ENCODE measurements around the gene TBX2. TPM values are rescaled to one million over a fixed set of nuclear protein-coding genes. Genes with fewer than 3 reads are reported as not detected.

TBX2 gene
- 22.0 and 41.6 TPM in 2 replicates for total RNA-seq

DNA sequence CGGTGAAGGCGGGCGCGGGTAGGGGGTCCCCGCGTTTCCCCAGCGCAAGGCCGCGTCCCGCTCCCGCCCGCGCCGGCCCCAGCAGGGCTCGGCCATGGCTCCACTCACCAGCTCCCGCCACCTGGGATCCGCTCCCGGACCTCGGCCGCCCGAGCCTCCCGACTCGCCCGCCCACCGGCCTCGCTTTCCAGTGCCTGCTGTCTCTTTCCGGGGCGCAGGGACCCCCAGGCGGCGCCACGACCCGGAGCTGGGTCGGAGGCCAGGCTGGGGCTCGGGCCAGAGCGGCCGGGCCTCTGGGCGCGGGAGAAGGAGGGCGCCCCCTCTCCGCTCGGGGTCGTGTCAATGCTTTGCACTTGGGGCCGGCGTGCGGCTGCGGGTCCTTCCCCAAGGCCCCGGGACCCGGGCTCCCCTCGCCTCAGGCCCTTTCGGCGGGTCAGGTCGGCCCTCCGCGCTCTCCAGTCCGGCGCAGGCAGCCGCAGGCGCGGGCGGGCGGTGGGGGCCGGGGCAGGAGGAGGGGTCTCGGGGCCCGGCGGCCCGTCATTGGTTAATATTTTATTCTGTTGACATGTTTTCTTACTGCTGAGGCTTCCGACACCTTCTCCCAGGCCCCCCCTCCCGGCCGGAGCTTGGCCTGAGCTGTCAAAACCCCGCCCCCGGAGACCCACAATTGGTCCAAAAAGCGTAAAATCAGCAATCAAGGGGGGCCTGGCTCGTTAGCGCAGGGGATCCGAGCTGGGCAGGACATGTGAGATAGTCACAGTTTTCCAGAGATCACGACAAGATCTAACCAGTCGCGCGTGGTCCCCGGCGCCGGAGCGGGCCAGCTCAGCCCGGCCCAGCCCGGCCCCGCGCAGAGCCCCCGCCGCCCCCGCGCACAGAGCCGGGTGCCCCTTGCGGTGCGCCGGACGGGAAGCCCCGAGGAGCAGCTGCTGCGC is at the start of gene TBX2:
Gene TBX2 (plus strand): TSS at position 713 of the 935 bp plus-strand sequence. CDS start 334 bp downstream, outside the sequence.

DNA sequence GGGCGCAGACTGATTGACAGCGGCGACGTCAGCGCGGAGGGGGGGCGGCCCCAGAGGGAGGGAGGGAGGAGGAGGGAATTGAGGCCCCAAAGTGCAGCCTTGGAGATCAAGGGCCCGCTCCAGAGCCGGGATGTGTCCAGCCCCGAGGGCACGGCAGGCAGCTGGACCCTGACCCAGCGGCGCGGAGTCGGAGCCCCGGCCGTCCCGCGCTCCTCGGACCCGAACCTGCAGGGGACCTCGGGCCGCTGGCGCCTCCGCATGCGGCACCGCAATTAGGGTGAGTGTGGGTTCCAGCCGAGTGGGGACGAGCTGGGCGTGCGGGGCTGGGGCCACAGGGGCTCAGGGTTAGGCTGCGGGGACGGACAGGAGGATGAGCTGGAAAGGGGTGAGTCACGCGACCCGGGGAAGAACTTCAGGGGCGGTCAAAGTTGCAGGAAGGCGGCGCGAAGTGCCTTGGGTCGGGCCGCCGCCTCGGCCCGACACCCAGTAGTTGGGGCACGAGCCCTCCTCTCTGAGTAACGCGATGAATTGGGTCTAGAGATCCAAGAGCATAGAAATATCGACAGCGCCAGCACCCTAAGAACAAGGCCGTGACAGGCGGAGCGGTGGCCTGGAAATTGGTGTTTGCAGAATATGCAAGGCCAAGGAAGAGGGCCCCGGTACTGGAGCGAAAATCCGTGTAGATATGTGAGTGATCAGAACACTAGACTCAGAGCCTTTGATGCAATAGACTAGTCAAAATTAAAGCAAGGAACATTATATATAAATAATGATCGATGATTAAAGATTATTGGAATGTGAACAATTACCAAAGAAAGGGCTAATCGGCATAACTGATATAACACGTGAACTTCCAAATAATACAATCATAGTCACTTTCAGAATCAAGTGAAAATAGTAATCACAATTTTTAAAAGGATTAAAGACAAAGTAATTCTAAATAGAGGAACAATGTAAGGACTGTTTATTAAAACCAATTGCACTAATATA is 53.0 kb downstream of the TBX2 start, which contains the start of gene TBX4:
Gene TBX4 (plus strand): TSS at position 122 of the 990 bp plus-strand sequence. CDS start 4,069 bp downstream, outside the sequence.

Other genes with a start within 250 kb of the TBX2 start
- under 0.01 TPM in 2 replicates for gene TBX4, start 52.6 kb downstream of the TBX2 start, total RNA-seq
- gene NACA2, start 191.4 kb downstream of the TBX2 start, total RNA-seq, result not detected in 2 replicates

Data from subcutaneous preadipocyte (primary cell).